Measurements from ENCODE around the gene DNAJC17.

The DNAJC17 gene

GRCh38 chr15:40847223-40847961 lies 40.1 kb upstream of the DNAJC17 start:
- no peak for TF ChIP-seq CTCF (IDR thresholded peaks at IDR 0.05; ENCODE audit: insufficient read depth, low read length, poor library complexity, severe bottlenecking)
- no peak for TF ChIP-seq EZH2phosphoT487 (conservative IDR thresholded peaks at IDR 0.05; ENCODE audit: low read length)
- Histone ChIP-seq H3K79me2 (ENCODE audit: insufficient read depth, low read length) (no peaks in the 10 kb centered on the region), H3K4me2 (ENCODE audit: low read depth, low read length, poor library complexity, severe bottlenecking) (no peak overlapping the region), H3K36me3 (ENCODE audit: low read length) (no peaks in the 10 kb centered on the region), H3K9me2 (replicated peaks; ENCODE audit: insufficient read depth, low read length) (no peaks in the 10 kb centered on the region), H2AFZ (ENCODE audit: low read depth, low read length, severe bottlenecking) (no peak overlapping the region), H4K20me1 (ENCODE audit: low read depth, low read length) (no peaks in the 10 kb centered on the region), H3K4me3 (ENCODE audit: insufficient read depth, low read length, poor library complexity, severe bottlenecking) (no peak overlapping the region), H3K9me3 (ENCODE audit: insufficient read depth, low read length) (no peaks in the 10 kb centered on the region), H3K9ac (ENCODE audit: low read length) (no peak overlapping the region), H3K27ac (ENCODE audit: low read depth, low read length) (no peak overlapping the region), H3K27me3 (ENCODE audit: low read length) (no peaks in the 10 kb centered on the region), H3F3A (ENCODE audit: insufficient read depth) (no peaks in the 10 kb centered on the region)

- Histone ChIP-seq H4K20me1 (ENCODE audit: low read depth, low read length) (no peaks in the 10 kb centered on the region), H2AFZ (ENCODE audit: low read depth, low read length, severe bottlenecking) (no peak overlapping the region), H3F3A (ENCODE audit: insufficient read depth) (no peaks in the 10 kb centered on the region), H3K27ac (ENCODE audit: low read depth, low read length) (no peak overlapping the region), H3K4me3 (ENCODE audit: insufficient read depth, low read length, poor library complexity, severe bottlenecking) (no peak overlapping the region), H3K9ac (ENCODE audit: low read length) (no peak overlapping the region), H3K27me3 (ENCODE audit: low read length) (no peaks in the 10 kb centered on the region), H3K36me3 (ENCODE audit: low read length) (no peaks in the 10 kb centered on the region), H3K79me2 (ENCODE audit: insufficient read depth, low read length) (no peaks in the 10 kb centered on the region), H3K9me3 (ENCODE audit: insufficient read depth, low read length) (no peaks in the 10 kb centered on the region), H3K9me2 (replicated peaks; ENCODE audit: insufficient read depth, low read length) (no peaks in the 10 kb centered on the region), H3K4me2 (ENCODE audit: low read depth, low read length, poor library complexity, severe bottlenecking) (no peak overlapping the region)
- TF ChIP-seq CTCF (IDR thresholded peaks at IDR 0.05; ENCODE audit: insufficient read depth, low read length, poor library complexity, severe bottlenecking): no peak
- no peak for TF ChIP-seq EZH2phosphoT487 (conservative IDR thresholded peaks at IDR 0.05; ENCODE audit: low read length)
Observed at GRCh38 chr15:40846841-40847222, 39.6 kb upstream of the DNAJC17 start.

GRCh38 chr15:40845511-40846284 lies 38.4 kb upstream of the DNAJC17 start:
- Histone ChIP-seq H3K36me3 (ENCODE audit: low read length) (no peaks in the 10 kb centered on the region), H3K4me3 (ENCODE audit: insufficient read depth, low read length, poor library complexity, severe bottlenecking) (no peak overlapping the region), H3K9ac (ENCODE audit: low read length) (no peak overlapping the region), H2AFZ (ENCODE audit: low read depth, low read length, severe bottlenecking) (no peak overlapping the region), H4K20me1 (ENCODE audit: low read depth, low read length) (no peaks in the 10 kb centered on the region), H3K9me2 (replicated peaks; ENCODE audit: insufficient read depth, low read length) (no peaks in the 10 kb centered on the region), H3K9me3 (ENCODE audit: insufficient read depth, low read length) (no peaks in the 10 kb centered on the region), H3K79me2 (ENCODE audit: insufficient read depth, low read length) (no peaks in the 10 kb centered on the region), H3K4me2 (ENCODE audit: low read depth, low read length, poor library complexity, severe bottlenecking) (no peak overlapping the region), H3K27me3 (ENCODE audit: low read length) (no peaks in the 10 kb centered on the region), H3K27ac (ENCODE audit: low read depth, low read length) (no peak overlapping the region), H3F3A (ENCODE audit: insufficient read depth) (no peaks in the 10 kb centered on the region)
- TF ChIP-seq CTCF (IDR thresholded peaks at IDR 0.05; ENCODE audit: insufficient read depth, low read length, poor library complexity, severe bottlenecking) (no peak), EZH2phosphoT487 (conservative IDR thresholded peaks at IDR 0.05; ENCODE audit: low read length) (no peak)
